Measurements from ENCODE around the gene TTLL11. TPM values are rescaled to one million over a fixed set of nuclear protein-coding genes. Genes with fewer than 3 reads are reported as not detected.

The TTLL11 gene
- total RNA-seq, 1 donor from 2014 or later, result 0.75 TPM

DNA sequence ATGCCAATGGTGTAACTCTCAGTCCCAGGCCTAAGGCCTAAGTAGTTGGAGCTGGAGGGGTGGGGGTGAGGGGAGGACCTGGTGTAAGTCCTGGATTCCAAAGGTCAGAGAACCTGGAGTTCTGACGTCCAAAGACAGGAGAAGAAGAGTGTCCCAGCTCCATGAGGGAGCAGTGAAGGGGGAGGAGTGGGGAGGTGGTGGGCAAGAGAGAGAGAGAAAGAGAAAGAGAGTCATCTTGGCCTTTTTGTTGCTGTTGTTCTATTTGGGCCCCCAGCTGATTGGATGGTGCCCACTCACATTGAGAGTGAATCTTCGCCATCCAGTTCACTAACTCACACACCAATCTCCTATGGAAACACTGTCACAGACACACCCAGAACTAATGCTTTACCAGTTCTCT is 242.7 kb downstream of the TTLL11 start:
- peaks cover 5% of the 10 kb centered on the region for H3K4me1 Mint-ChIP-seq

GRCh38 chr9:121849554-121849953 is 243.6 kb downstream of the TTLL11 start:
- Mint-ChIP-seq H3K27ac (no peak overlapping the region), H3K36me3 (no peaks in the 10 kb centered on the region), H3K27me3 (ENCODE audit: insufficient read depth, low read depth) (peaks cover 7% of the 10 kb centered on the region), H3K9me3 (peaks cover 24% of the 10 kb centered on the region), H3K4me3 (no peak overlapping the region), H3K4me1 (peaks cover 5% of the 10 kb centered on the region)
- DNase-seq (ENCODE audit: low spot score), result no peak
- no peak overlapping the region for H3K4me3 ChIP-seq
- no peaks in the 10 kb centered on the region for H3K4me1 ChIP-seq
- no peaks in the 10 kb centered on the region for H3F3A ChIP-seq (ENCODE audit: low read depth)
- no peaks in the 10 kb centered on the region for H4K20me1 ChIP-seq (ENCODE audit: low read depth)
- H3K79me2 ChIP-seq (ENCODE audit: low read depth), result no peaks in the 10 kb centered on the region
- no peaks in the 10 kb centered on the region for H3K27me3 ChIP-seq
- H2AFZ ChIP-seq (replicated peaks), result no peak overlapping the region
- no peak overlapping the region for H3K9ac ChIP-seq
- H3K9me3 ChIP-seq (ENCODE audit: low read depth), result peaks cover 5% of the 10 kb centered on the region
- H3K27ac ChIP-seq, result no peak overlapping the region
- no peaks in the 10 kb centered on the region for H3K36me3 ChIP-seq
- TF ChIP-seq CTCF (IDR thresholded peaks at IDR 0.05) (no peak), EZH2phosphoT487 (IDR thresholded peaks at IDR 0.05) (no peak)
- H3K4me2 ChIP-seq, result no peak overlapping the region

More for the DNA sequence above, 242.7 kb downstream of the TTLL11 start:
- Histone ChIP-seq H3K4me3 (no peak overlapping the region), H4K20me1 (ENCODE audit: low read depth) (no peaks in the 10 kb centered on the region), H3K36me3 (no peaks in the 10 kb centered on the region), H3K27me3 (no peaks in the 10 kb centered on the region), H3K9ac (no peak overlapping the region), H3K27ac (no peak overlapping the region), H3K79me2 (ENCODE audit: low read depth) (no peaks in the 10 kb centered on the region), H3K4me2 (no peak overlapping the region), H3F3A (ENCODE audit: low read depth) (no peaks in the 10 kb centered on the region), H3K4me1 (no peaks in the 10 kb centered on the region), H3K9me3 (ENCODE audit: low read depth) (peaks cover 5% of the 10 kb centered on the region), H2AFZ (replicated peaks) (no peak overlapping the region)
- no peaks in the 10 kb centered on the region for H3K36me3 Mint-ChIP-seq
- H3K27ac Mint-ChIP-seq, result no peak overlapping the region
- TF ChIP-seq EZH2phosphoT487 (IDR thresholded peaks at IDR 0.05), result no peak
- no peak for DNase-seq (ENCODE audit: low spot score)
- H3K27me3 Mint-ChIP-seq (ENCODE audit: insufficient read depth, low read depth), result peaks cover 10% of the 10 kb centered on the region
- no peak overlapping the region for H3K4me3 Mint-ChIP-seq
- peaks cover 18% of the 10 kb centered on the region for H3K9me3 Mint-ChIP-seq

DNA sequence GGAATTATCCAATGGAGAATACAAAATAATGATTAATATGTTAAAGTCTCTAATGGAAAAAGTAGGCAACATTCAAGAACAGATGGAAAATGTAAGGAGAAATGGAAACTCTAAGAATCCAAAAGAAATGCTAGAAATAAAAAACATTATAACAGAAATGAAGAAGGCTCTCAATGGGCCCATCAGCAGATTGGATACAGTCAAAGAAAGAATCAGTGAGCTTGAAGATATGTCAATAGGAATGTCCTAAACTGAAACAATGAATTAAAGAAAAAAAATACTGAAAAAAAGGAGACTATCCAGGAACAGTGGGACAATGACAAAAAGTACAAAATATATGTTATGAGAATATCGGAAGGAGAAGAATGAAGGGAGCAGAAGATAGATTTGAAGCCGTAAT is 248.5 kb downstream of the TTLL11 start:
- no peaks in the 10 kb centered on the region for H3K36me3 ChIP-seq
- H2AFZ ChIP-seq (replicated peaks), result no peak overlapping the region

DNA sequence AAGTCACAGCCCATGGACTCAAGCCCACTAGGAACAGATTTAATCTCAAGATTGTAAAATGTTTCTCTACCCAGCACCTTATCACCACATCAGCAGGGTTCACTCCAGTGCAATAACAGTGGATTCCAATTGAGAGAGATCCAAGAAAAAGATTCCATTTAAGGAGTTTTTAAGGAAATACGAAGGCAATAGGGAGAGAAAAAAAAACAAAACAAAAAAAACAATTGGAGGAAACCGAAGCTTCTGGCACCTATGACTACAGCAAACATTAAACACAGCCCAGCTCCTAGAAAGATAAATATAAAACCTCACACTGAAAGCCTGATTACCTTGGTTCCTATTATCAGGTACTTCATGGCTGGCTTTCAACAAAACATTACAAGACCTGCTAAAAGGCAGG is 249.0 kb downstream of the TTLL11 start:
- Mint-ChIP-seq H3K27me3 (ENCODE audit: insufficient read depth, low read depth) (peaks cover 4% of the 10 kb centered on the region), H3K4me1 (no peaks in the 10 kb centered on the region), H3K9me3 (peaks cover 23% of the 10 kb centered on the region), H3K4me3 (no peak overlapping the region), H3K27ac (no peak overlapping the region), H3K36me3 (no peaks in the 10 kb centered on the region)
- TF ChIP-seq EZH2phosphoT487 (IDR thresholded peaks at IDR 0.05) (no peak), EZH2 (IDR thresholded peaks at IDR 0.05) (no peak)
- H3K4me1 ChIP-seq, result no peaks in the 10 kb centered on the region
- no peak overlapping the region for H3K4me3 ChIP-seq
- no peak overlapping the region for H3K27ac ChIP-seq
- H4K20me1 ChIP-seq (ENCODE audit: low read depth), result no peaks in the 10 kb centered on the region
- H3K9ac ChIP-seq, result no peak overlapping the region
- no peaks in the 10 kb centered on the region for H3K36me3 ChIP-seq
- no peak overlapping the region for H2AFZ ChIP-seq (replicated peaks)
- H3K79me2 ChIP-seq (ENCODE audit: low read depth), result no peaks in the 10 kb centered on the region
- H3K4me2 ChIP-seq, result no peak overlapping the region
- H3F3A ChIP-seq (ENCODE audit: low read depth), result no peaks in the 10 kb centered on the region
- H3K27me3 ChIP-seq, result no peaks in the 10 kb centered on the region
- peaks cover 5% of the 10 kb centered on the region for H3K9me3 ChIP-seq (ENCODE audit: low read depth)
- no peak for DNase-seq (ENCODE audit: low spot score)

More for the DNA sequence above, 248.5 kb downstream of the TTLL11 start:
- H3K9me3 ChIP-seq (ENCODE audit: low read depth), result peaks cover 5% of the 10 kb centered on the region
- H3F3A ChIP-seq (ENCODE audit: low read depth), result no peaks in the 10 kb centered on the region
- H3K4me3 ChIP-seq, result no peak overlapping the region
- H3K4me1 ChIP-seq, result no peaks in the 10 kb centered on the region
- Mint-ChIP-seq H3K9me3 (peaks cover 28% of the 10 kb centered on the region), H3K4me1 (no peaks in the 10 kb centered on the region), H3K27me3 (ENCODE audit: insufficient read depth, low read depth) (peaks cover 4% of the 10 kb centered on the region), H3K36me3 (no peaks in the 10 kb centered on the region), H3K27ac (no peak overlapping the region), H3K4me3 (no peak overlapping the region)
- H3K9ac ChIP-seq, result no peak overlapping the region
- no peak overlapping the region for H3K4me2 ChIP-seq
- H3K79me2 ChIP-seq (ENCODE audit: low read depth), result no peaks in the 10 kb centered on the region
- no peak for DNase-seq (ENCODE audit: low spot score)
- no peak overlapping the region for H3K27ac ChIP-seq
- TF ChIP-seq CTCF (IDR thresholded peaks at IDR 0.05), result no peak
- TF ChIP-seq EZH2 (IDR thresholded peaks at IDR 0.05), result no peak
- no peak for TF ChIP-seq EZH2phosphoT487 (IDR thresholded peaks at IDR 0.05)
- no peaks in the 10 kb centered on the region for H4K20me1 ChIP-seq (ENCODE audit: low read depth)
- H3K27me3 ChIP-seq, result no peaks in the 10 kb centered on the region

All from neural progenitor cell (in vitro differentiated cells).